ENCODE measurements around the gene GSDME. TPM values are rescaled to one million over a fixed set of nuclear protein-coding genes. Genes with fewer than 3 reads are reported as not detected.

Gene GSDME
- total RNA-seq, 1 donor from 2014 or later, result 33.7 TPM

DNA sequence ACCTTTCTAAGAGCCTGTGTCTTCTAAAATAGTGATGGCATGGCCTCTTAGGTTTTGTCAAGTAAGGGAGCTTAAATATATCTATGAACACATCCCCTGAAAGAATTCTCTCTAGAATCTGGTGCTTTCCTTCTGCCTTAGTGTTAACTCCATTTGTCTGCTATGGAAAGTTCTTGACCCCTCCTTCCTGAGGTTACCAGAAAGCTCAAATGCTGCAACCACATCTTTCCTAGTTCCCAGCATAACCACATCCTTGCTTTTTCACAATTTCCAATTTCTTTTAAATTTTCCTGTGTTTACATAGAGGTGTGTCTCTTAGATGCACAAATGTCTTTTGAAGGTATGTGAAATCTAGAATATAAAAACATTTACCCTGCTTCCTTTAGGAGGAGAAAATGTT lies 16.4 kb upstream of the GSDME start:
- peak; percentile 37 for DNase-seq (ENCODE audit: low read depth)

DNA sequence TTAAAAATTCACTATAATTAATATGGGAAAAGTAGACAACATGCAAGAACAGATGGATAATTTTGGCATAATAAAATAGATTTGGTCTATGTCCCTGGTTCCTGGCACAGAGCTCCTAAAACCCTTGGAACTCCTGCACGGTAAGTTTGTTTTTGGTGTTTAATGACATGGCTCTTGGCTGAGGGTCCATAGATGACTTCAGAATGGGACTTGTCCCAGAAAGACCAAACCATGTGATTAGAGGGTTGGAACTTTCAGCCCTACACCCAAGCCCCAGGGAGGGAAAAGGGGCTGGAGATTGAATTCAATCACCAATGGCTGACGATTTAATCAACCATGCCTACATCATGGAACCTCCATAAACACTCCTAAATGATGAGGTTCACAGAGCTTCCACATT lies 12.6 kb upstream of the GSDME start:
- no peak for DNase-seq (ENCODE audit: low read depth)

DNA sequence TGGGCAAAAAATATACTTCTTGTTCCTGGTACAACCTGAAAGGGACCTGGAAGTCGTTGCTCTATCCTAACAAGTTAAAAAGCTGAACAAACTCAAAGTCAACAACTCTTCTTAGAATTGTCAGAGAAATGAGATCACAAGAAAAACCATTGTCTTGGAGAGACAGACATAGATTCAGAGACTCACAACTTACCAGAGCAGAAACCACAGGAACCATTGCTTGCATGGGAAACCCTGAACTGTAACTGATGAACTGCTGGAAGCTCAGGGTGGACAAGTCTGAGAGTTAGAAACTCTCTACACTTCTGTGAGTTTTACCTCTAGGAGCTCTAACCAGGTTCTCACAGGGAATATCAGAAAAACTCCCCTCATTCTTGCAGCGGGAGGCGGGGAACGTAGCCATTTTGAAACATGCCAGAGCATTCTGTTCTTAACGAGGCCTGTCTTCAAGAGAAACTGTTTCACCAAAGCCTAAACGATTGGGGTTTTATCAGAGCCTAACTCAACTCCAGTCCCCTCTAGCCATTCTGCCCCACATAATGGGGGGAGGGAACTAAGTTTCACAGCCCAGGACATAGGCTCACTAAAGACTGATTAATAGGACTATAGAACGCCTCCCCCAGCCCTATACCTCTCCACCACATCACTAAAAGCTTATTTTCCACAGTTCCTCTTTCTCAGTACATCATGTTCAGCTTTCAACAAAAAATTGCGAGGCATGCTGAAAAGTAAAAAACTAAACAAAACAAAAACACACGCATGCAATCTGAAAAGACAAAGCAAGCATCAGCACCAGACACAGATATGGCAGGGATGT lies 12.0 kb upstream of the GSDME start:
- DNase-seq (ENCODE audit: low read depth), result no peak

DNA sequence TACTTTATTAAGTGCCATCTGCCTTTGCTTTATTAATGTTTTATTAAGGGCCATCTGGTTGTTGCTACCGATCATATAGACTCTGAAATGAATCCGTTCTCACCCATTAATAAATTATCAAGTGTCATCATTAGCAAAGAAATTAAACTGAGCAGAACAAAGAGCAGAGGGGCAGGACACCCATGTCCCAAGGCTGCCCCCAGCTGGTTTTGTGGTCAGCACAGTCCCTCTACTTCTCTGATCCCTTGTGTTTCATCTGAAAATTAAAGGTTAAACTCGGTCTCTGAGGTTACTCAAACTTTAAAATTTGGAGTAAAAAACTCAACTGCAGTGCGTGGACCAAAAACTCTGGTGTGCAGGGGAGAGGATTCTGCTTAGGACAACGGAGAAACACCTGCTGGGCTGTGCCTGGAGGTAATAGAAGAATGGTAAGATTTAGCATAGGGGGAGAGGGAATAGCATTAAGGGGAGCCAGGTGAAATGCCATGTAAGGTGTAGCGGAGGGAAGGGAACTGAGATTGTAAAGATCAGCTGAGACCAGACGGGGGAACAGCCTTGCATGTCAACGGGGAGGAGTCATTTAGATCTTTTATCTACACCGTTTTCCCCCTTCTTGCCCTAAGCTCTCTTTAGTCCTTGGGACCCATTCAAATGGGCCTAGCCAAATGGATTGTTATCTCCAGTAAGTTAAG lies 10.8 kb upstream of the GSDME start:
- no peak for DNase-seq (ENCODE audit: low read depth)

DNA sequence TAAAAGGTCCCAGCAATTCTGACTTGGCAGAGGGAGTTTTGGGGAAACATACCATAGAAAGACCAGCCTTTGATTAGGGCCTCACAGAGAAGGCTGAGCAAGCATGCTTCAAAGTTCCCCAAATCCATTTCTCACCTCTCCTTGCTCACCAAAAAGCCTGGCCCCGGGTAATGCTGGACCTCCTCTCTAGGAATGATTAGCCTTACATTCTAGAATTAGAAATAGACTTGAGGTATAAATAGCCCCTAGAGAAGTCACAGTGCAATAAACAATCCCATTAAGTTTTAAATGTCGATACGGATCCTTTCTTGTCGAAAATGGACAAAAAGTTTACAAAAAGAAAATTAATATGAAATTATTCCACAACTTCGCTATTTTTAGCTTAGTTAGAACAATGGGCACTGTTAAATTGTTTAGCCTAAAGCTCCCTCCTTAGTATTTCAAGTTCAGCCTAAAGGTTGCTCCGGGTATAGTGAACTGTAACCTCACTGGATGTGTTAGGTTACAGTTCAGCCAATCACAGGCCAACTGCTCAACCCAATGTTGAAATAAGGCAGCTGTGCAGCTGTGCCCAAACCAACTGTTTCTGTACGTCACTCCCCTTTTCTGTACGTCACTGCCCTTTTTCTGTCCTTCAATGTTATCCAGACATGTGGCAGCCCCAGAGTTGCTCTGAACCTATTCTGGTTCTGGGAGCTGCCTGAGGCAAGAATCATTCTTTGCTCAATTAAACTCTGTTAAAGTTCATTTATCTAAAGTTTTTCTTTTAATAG lies 7.9 kb upstream of the GSDME start:
- DNase-seq (ENCODE audit: low read depth), result peak; percentile 94

DNA sequence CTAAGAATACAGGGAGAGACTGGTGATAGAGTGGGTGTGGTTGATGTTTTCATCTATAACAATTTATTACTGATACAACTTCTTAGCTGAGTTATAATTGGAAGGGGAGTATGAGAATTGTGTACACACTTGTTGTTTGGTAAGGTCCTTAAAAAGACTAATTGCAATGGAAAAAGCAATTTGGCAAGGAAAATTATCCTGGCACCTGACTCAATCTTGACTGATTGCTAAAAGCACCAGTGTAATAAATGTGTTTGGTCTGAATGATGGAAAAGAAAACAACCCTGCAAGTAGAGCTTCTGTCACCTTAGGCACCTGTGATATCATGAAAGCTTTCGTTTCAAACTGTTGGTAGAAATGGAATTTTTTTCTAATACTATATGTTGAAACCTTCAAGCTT lies 6.7 kb upstream of the GSDME start:
- DNase-seq (ENCODE audit: low read depth), result no peak

DNA sequence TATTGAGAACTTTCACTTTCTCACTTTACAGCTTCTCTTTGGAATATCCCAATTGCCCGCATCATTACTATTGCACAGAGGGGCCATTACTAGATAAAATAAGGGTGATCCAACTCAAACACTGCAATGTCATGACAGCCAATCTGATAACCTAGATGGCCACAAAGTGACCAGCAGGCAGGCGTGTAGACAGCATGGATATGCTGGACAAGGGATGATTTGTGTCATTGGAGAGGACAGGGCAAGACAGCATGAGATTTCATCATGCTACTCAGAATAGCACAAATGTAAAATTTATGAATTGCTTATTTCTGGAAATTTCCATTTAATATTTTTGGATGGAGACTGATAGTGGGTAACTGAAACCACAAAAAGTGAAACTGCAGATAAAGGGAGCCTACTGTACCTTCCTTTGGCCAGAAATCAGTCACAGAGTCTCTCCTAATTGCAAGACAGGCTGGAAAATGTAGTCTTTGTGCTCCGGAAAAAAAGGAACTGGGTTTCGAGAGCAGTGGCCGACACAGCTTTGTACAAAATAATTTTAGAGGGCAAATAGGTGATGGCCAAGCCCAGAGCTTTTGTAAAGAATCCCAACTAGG lies 6.1 kb upstream of the GSDME start:
- DNase-seq (ENCODE audit: low read depth), result no peak

DNA sequence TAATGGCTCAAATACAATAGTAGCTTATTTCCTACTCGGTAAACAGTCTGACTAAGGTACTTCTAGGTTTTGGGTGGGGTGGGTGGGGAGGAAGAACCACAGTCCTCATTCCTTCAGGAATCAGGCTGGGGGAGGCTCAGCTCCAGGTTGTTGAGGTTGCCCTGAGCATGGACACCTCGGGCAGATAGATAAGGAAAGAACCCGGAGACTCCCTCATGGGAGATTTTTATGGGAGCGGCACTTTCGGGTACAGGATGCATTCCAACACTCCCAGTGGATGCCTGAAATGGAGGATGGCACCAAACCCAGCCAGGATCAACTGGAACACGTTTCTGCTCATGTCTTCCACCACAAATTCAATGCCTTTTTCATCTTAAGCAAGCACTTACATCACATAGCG lies 5.5 kb upstream of the GSDME start:
- DNase-seq (ENCODE audit: low read depth), result no peak

DNA sequence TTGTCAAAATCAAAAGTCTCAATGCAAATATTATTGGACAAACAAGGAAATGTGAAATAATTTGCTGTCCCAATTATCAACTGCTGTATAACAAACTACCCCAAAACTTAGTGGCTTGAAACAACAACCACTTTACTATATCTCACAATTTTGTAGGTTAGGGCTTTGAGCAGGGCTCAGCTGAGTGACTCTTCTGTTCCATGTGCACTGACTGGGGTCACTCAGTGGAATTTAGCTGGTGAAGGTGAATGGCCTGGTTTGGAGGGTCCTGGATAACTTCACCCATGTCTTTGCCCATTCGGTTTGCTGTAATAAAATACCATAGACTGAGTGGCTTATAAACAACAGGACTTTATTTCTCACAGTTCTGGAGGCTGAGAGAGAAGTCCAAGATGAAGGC lies 3.7 kb upstream of the GSDME start:
- DNase-seq (ENCODE audit: low read depth), result no peak

DNA sequence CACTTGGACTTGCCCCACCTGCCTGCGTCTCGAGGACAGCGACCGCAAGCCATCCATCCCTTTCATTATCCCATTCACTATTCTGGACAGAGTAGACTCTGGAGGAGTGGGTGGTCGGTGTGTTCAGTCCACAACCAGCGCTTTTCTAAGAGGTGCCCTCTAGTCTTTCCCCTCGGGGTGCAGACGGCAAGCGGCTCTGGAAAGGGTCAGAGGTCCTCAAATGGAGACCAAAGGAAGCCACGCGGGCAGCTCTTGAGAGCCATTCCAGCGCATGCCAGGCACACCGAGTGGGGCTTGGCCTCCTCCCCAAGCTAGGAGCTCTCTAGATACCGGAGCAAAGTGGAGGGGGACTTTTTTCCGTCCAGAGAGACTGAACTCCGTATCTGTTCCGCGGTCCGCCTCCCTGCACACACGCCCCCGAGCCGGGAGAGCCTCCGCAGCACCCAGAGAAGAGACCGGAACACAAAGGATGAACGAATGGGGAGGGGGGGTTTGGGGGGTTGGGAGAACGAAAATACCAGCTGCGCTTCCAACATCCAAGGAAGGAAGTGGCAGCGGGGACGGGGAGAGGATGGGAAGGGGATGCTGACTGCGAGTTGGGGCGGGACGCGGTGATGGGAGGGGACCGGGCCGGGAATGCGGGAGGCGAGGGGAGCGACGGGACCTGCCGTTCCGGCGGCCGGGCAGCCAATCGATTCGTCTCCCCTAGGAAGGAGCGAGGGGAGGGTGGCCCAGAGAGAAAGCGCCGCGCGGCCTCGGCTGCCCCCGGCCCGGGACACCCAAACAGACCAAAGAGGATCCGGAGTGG lies 515 bp downstream of the GSDME start:
- DNase-seq (ENCODE audit: low read depth), result peak; percentile 78

DNA sequence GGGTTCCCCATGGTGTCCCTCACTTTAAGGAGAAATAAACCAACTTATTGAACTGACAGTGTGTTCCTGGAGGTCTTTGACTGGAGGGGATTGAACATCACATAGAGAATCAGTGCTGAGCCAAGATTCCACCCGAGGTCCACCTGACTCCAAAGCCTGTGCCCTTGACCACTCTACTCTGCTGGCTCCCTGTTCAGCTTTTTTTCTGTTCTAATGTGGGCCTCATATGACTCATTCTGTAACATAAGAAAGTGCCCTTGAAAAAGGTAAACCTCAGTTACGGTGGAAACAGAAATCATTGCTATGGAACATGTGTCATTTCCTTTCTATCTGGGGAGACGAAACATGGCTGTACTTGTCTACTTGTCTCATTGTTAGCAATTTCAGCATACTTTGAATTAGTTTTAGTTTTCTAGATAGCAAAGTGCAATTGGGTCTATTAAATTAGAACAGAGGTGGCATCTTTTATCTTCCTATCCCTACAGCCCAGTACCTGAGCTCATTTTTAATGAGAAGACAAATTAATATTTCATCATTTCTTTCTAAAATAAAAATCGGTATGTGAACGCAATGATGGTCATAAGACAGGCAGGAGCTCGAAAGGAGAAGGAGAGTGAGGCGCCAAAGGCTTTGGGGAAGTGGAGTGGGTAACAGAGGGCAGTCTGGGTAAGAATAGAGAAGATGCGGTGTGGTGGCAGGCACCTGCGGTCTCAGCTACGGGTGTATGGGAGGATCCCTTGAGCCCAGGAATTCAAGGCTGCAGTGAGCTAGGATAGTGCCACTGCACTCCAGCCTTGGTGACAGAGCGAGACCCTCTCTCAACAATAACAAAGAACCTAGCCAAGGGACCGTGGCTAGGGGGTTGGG lies 1.5 kb downstream of the GSDME start:
- no peak for DNase-seq (ENCODE audit: low read depth)

DNA sequence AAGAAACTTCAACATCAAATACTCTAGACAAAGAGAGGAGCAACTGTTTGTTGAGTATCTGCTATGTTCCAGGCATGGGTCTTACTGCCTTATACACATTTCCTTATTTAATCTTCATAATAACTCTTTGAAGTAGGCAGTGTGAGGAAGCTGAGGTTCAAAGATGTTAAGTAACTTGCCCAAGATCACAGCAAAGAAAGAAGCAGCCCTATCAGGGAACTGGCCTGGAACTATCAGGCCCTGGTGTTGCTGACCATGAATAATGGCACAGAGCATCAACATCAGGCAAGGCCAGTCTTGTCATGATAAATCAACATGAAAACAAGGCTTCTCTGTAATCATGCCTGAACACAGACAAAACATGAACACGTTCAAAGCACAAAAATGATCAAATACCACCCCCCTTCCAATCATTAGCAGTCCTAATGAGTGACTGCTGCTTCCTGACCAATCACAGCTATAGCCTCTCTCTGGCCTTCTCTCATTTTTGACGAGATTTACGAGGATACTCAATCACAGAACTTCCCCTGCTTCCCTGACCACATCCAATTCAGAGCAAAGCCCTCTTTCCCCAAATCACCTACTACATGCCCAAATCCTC lies 2.3 kb downstream of the GSDME start:
- no peak for DNase-seq (ENCODE audit: low read depth)

DNA sequence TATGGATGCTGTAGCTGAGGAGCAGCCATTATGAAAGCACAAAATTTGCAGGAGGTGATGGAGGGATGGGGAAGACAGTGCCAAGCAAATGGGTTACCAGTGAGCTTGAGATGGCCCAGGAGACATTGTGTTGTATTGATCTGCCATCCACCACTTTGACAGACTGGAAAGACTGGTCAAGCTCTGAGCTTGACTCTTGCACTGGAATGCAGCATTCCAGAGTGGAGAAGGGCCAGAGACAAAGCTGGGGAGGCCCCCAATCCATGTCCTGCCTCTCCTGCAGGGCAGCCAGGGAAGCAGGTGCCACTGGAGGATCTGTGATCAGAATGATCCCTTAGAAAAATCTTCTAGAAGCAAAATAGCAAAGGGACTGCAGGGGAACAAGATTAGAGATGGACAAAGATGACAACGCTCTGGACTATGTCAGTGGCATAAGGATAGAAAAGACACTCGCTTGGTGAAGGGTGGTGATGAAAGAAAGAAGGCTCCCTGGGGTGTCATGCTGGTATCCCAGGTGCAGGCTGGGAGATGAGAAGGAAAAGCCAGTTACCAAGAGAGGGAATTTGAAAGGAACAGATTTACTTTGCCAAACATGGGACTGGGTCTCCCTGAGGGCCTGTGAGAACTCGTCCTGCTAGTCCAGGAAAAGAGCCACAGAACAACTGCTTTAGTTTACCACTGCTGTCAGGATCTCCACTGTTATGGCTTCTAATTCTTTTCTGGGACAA lies 5.0 kb downstream of the GSDME start:
- no peak for DNase-seq (ENCODE audit: low read depth)

DNA sequence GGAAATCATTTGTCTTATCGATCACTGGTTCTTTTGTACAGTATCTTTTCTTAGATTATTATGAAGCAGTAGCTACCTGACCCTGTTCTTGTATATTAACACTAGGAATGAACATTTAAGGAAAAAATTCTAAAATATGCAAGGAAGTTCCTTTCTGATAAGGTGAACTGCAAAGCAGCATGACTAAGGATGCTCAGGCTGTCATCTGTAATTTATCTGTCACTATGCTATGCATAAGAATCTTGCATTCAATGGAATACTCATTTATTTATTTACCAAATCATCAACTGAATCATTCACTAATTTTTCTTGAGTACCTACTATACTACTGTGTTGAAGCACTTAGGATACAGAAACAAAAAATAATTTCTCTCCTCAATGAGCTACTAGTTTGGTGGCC lies 5.8 kb downstream of the GSDME start:
- no peak for DNase-seq (ENCODE audit: low read depth)

DNA sequence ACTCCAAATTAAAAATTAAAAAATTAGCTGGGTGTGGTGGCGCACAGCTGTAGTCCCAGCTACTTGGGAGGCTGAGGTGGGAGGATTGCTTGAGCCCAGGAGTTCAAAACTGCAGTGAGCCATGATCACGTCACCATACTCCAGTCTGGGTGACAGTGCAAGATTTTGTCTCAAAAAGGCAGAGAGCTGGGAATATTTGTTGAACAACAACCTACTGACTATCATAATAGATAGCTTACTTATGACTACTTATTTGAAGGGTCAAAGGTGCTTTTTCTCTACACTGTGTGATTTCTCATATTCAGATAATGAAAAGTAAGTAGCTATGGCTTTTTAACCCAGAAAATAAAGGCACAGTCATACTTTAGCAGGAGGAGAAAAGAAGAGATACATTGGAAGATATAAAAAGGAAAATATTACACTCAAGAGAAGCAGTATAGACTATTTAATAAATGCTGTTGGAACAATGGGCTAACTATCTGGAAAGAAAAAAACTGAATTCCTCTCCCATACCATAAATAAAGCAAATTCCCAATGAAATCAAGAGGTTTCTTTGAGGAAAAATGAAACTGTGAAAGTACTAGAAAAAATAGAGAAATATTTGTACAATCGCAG lies 6.7 kb downstream of the GSDME start:
- no peak for DNase-seq (ENCODE audit: low read depth)

DNA sequence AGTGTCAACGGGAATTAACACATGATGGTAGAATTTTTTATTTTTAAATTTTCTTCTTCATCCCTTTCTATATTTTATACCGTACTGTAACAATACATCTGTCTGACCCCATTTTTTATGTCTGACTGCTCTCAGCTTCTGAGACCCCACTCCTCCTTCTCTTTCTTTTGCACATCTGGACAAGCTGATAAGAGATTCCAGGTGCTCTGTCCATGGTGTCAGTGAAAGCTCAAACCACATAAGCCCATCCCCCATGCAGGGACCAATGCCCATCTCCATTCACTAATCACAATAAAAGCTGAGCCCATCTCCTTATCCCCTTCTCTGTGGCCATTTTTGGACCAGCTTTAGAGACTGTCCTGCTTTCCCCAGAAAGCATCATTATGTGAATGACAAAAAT lies 8.7 kb downstream of the GSDME start:
- no peak for DNase-seq (ENCODE audit: low read depth)

DNA sequence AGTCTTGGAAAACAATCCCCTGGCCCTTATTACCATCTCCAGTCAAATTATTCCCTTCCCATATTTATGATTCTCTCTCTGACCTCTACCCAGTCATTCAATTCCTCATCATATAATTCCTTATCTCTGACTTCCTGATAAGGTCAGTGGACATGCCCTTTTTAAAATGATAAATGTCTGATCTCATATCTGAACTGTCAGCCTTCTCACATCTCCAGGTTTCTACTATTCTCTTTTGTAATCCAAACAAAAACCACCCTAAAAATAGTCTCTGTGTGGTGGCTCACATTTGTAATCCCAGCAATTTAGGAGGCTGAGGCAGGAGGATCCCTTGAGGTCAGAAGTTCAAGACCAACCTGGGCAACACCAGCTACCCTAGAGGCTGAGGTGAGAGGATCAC lies 11.9 kb downstream of the GSDME start:
- no peak for DNase-seq (ENCODE audit: low read depth)

DNA sequence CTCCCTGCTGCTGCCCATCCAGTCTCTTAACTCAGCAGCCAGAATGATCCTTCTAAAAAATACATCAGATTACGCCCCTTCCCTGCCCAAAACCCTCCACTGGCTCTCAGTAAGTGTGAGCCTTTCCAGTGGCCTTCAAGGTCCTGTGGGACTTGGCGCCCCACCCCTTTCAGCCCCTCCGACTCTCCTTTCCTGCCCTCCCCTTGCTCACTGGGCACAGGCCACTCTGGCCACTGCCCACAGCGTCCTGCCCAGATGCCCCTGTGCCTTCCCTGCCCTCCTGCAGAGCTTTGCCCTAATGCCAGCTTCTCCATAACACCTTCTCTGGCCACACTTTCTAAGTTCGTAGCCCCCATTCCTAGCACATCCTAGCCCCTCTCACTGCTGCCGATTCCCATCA lies 13.8 kb downstream of the GSDME start:
- no peak for DNase-seq (ENCODE audit: low read depth)

Data from myocyte (in vitro differentiated cells).